HCT116 (cell line): ENCODE measurements around the gene TBC1D4. TPM values are rescaled to one million over a fixed set of nuclear protein-coding genes. Genes with fewer than 3 reads are reported as not detected.

ENCODE experiments used
- ATAC-seq: fragments of 200-7000 bp; cut with Tn5 transposase; 2 replicates; pipeline ENCODE4 v1.9.1; 2020; ENCODE audit warnings: mild to moderate bottlenecking, moderate library complexity
- BruUV-seq: library from RNA; stranded (reverse); fragments of 400-500 nt; replicated peaks from 2 replicates; lab custom pipeline; 2021; lab: Mats Ljungman, UMichigan
- CTCF ChIA-PET: fragments of 300-600 bp; sonication (Branson Sonifier 250); formaldehyde crosslinking; loops from one replicate; lab custom pipeline; 2021; ENCODE audit warnings: antibody characterized with exemption; lab: Charles Lee
- POLR2A ChIA-PET: fragments of 300-600, 350-600 bp; sonication (Branson Sonifier 250); formaldehyde crosslinking; loops from one replicate; lab custom pipeline; 2021; ENCODE audit warnings: antibody characterized with exemption; lab: Charles Lee
- RAD21 ChIA-PET, 2 experiments: fragments of 300-600 bp; sonication (Branson Sonifier 250); formaldehyde crosslinking; loops; one replicate each; lab custom pipeline; 2023; ENCODE audit warnings: low total read pairs in 2 of 2; ENCODE audit not compliant: uncharacterized antibody in 2 of 2, unreplicated experiment in 2 of 2, low non-redundant PET in 1 of 2; lab: Charles Lee
- DNase-seq: peaks from one replicate; pipeline ENCODE4 v3.0.0-alpha.2; 2010; ENCODE audit warnings: low read depth, low spot score
- H2AFZ ChIP-seq: fragments of 200-600 bp; shearing (Covaris generic), sonication (generic); 2 replicates; pipeline ENCODE4 v1.6.1; 2017; ENCODE audit warnings: low read depth, mixed run types, mixed read lengths, antibody characterized with exemption, low read length; ENCODE audit not compliant: poor library complexity, severe bottlenecking
- H3K27ac ChIP-seq: 2 replicates; pipeline ENCODE4 v1.5.1; 2012; ENCODE audit warnings: low read depth, low read length
- H3K27me3 ChIP-seq: fragments of 200-600 bp; sonication (generic); 2 replicates; pipeline ENCODE4 v1.6.1; 2016; ENCODE audit warnings: mixed run types, low read length, mixed read lengths; ENCODE audit not compliant: insufficient read depth
- H3K36me3 ChIP-seq, 2 experiments: fragments of 200-500 bp in 1 of 2; fragments of 200-600 bp in 1 of 2; sonication (Bioruptor generic) in 1 of 2; sonication (generic) in 1 of 2; 2 replicates each; pipeline versions ENCODE4 v1.5.1 to v1.6.1; 2014 to 2016; ENCODE audit warnings: low read length in 2 of 2, inconsistent platforms in 1 of 2, mixed read lengths in 1 of 2, mixed run types in 1 of 2; ENCODE audit not compliant: insufficient read depth in 2 of 2, control insufficient read depth in 1 of 2
- H3K4me1 ChIP-seq, 2 experiments: fragments of 200-600 bp in 1 of 2; sonication (generic) in 1 of 2; 2 replicates each; pipeline versions ENCODE4 v1.5.1 to v1.6.1; 2012 to 2017; ENCODE audit warnings: low read length in 2 of 2, inconsistent platforms in 1 of 2, mild to moderate bottlenecking in 1 of 2, mixed read lengths in 1 of 2, mixed run types in 1 of 2, moderate library complexity in 1 of 2; ENCODE audit not compliant: insufficient read depth in 2 of 2, control insufficient read depth in 1 of 2
- H3K4me2 ChIP-seq: fragments of 200-600 bp; sonication (generic); 2 replicates; pipeline ENCODE4 v1.6.1; 2017; ENCODE audit warnings: mixed run types, low read length, mixed read lengths
- H3K4me3 ChIP-seq, 2 experiments: fragments of 200-600 bp in 1 of 2; sonication (generic) in 1 of 2; replicated peaks in 1 of 2; 2 replicates each; pipeline ENCODE4 v1.5.1; 2011 to 2016; ENCODE audit warnings: low read length in 2 of 2, control low read depth in 1 of 2, low read depth in 1 of 2, mild to moderate bottlenecking in 1 of 2, mixed read lengths in 1 of 2, mixed run types in 1 of 2
- H3K79me2 ChIP-seq: fragments of 200-600 bp; sonication (generic); 2 replicates; pipeline ENCODE4 v1.6.1; 2017; ENCODE audit warnings: mild to moderate bottlenecking, mixed run types, low read length, moderate library complexity, mixed read lengths; ENCODE audit not compliant: insufficient read depth
- H3K9ac ChIP-seq: fragments of 200-600 bp; sonication (generic); 2 replicates; pipeline ENCODE4 v1.6.1; 2016; ENCODE audit warnings: low read length, mixed read lengths
- H3K9me2 ChIP-seq: fragments of 200-600 bp; sonication (generic), shearing (Covaris generic); 2 replicates; pipeline ENCODE4 v1.6.1; 2017; ENCODE audit warnings: mixed run types, mild to moderate bottlenecking, moderate library complexity; ENCODE audit not compliant: insufficient read depth
- H3K9me3 ChIP-seq, 2 experiments: fragments of 200-500 bp in 1 of 2; fragments of 200-600 bp in 1 of 2; sonication (Bioruptor generic) in 1 of 2; sonication (generic) in 1 of 2; 2 replicates each; pipeline ENCODE4 v1.6.1; 2014 to 2017; ENCODE audit warnings: low read length in 2 of 2, mixed read lengths in 2 of 2, inconsistent platforms in 1 of 2, low read depth in 1 of 2, mild to moderate bottlenecking in 1 of 2, mixed run types in 1 of 2, moderate library complexity in 1 of 2; ENCODE audit not compliant: control insufficient read depth in 1 of 2, insufficient read depth in 1 of 2
- H4K20me1 ChIP-seq: fragments of 200-600 bp; sonication (generic), shearing (Covaris generic); 2 replicates; pipeline ENCODE4 v1.6.1; 2017; ENCODE audit warnings: mixed run types, mild to moderate bottlenecking, moderate library complexity; ENCODE audit not compliant: insufficient read depth
- CBX3 ChIP-seq: IDR thresholded peaks from 2 replicates; pipeline ENCODE4 v1.6.1; 2012; ENCODE audit warnings: low read depth
- CEBPB ChIP-seq: IDR thresholded peaks from 2 replicates; pipeline ENCODE4 v1.6.1; 2012; ENCODE audit warnings: low read depth
- ELF1 ChIP-seq: IDR thresholded peaks from 2 replicates; pipeline ENCODE4 v1.6.1; 2012; ENCODE audit warnings: low read depth, borderline replicate concordance
- EZH2 ChIP-seq: fragments of 200-600 bp; sonication (generic); IDR thresholded peaks from 2 replicates; pipeline ENCODE4 v1.6.1; 2017; ENCODE audit warnings: antibody characterized with exemption, mixed run types
- EZH2phosphoT487 ChIP-seq: fragments of 200-600 bp; IDR thresholded peaks from 2 replicates; pipeline ENCODE4 v1.6.1; 2018; ENCODE audit warnings: antibody characterized with exemption, borderline replicate concordance
- FOSL1 ChIP-seq: IDR thresholded peaks from 2 replicates; pipeline ENCODE4 v1.6.1; 2012; ENCODE audit warnings: low read depth
- JUND ChIP-seq: IDR thresholded peaks from 2 replicates; pipeline ENCODE4 v1.6.1; 2012
- POLR2A ChIP-seq: IDR thresholded peaks from 2 replicates; pipeline ENCODE4 v1.7.0; 2011; ENCODE audit warnings: borderline replicate concordance; ENCODE audit not compliant: insufficient read depth, insufficient read length; ENCODE audit errors: extremely low read depth
- POLR2AphosphoS5 ChIP-seq: IDR thresholded peaks from 2 replicates; pipeline ENCODE4 v1.6.1; 2011; ENCODE audit warnings: mild to moderate bottlenecking, low read depth, low read length, moderate library complexity
- RAD21 ChIP-seq: IDR thresholded peaks from 2 replicates; pipeline ENCODE4 v1.6.1; 2012; ENCODE audit warnings: low read depth, mild to moderate bottlenecking
- SIN3A ChIP-seq: IDR thresholded peaks from 2 replicates; pipeline ENCODE4 v1.6.1; 2012; ENCODE audit warnings: low read depth
- SRF ChIP-seq: IDR thresholded peaks from 2 replicates; pipeline ENCODE4 v1.6.1; 2012; ENCODE audit warnings: low read depth
- TCF7L2 ChIP-seq: IDR thresholded peaks from 2 replicates; pipeline ENCODE4 v1.7.0; 2011; ENCODE audit warnings: borderline replicate concordance, inconsistent platforms; ENCODE audit not compliant: insufficient read depth, insufficient read length; ENCODE audit errors: extremely low read depth
- YY1 ChIP-seq: IDR thresholded peaks from 2 replicates; pipeline ENCODE4 v1.6.1; 2011; ENCODE audit warnings: low read length, low read depth, moderate library complexity, mild to moderate bottlenecking; ENCODE audit not compliant: insufficient replicate concordance; ENCODE audit errors: extremely low read depth
- ZFX ChIP-seq: fragments of 450-650 bp; IDR thresholded peaks from 2 replicates; pipeline ENCODE4 v1.6.1; 2017
- ZNF274 ChIP-seq: fragments of 200-500 bp; sonication (Bioruptor generic); IDR thresholded peaks from 2 replicates; pipeline ENCODE4 v1.6.1; 2014; ENCODE audit warnings: mild to moderate bottlenecking, low read depth, low read length, inconsistent platforms
- intact Hi-C: fragments of 100-400 bp; cut with micrococcal nuclease; formaldehyde crosslinking; loops from 2 replicates; pipeline ENCODE4 v1.10.0; 2022
- total RNA-seq: library from RNA; stranded (reverse); gene quantifications from one replicate; pipeline ENCODE4 v1.2.1, GENCODE V29; 2021; ENCODE audit not compliant: unreplicated experiment
- TF ChIP-seq, protein P1 (sequence below): IDR thresholded peaks from 2 replicates; pipeline ENCODE4 v1.6.1; 2012; ENCODE audit warnings: low read depth
- TF ChIP-seq, protein P2 (sequence below): IDR thresholded peaks from 2 replicates; pipeline ENCODE4 v1.6.1; 2012
- TF ChIP-seq, protein P3 (sequence below): IDR thresholded peaks from 2 replicates; pipeline ENCODE4 v1.6.1; 2011; ENCODE audit warnings: mild to moderate bottlenecking, low read length, moderate library complexity; ENCODE audit not compliant: insufficient replicate concordance; ENCODE audit errors: extremely low read depth
- TF ChIP-seq, protein P4 (sequence below): IDR thresholded peaks from 2 replicates; pipeline ENCODE4 v1.6.1; 2012
- TF ChIP-seq, protein P5 (sequence below), 3 experiments: fragments of 200-600 bp in 1 of 3; sonication (generic) in 1 of 3; IDR thresholded peaks in 2 of 3; conservative IDR thresholded peaks in 1 of 3; 2 replicates each; pipeline ENCODE4 v1.5.1; 2012 to 2017; ENCODE audit warnings: low read depth in 2 of 3, low read length in 2 of 3, antibody characterized with exemption in 1 of 3, borderline replicate concordance in 1 of 3, control low read depth in 1 of 3, mild to moderate bottlenecking in 1 of 3, mixed read lengths in 1 of 3, mixed run types in 1 of 3, moderate library complexity in 1 of 3; ENCODE audit not compliant: insufficient read depth in 1 of 3

The TBC1D4 gene
- total RNA-seq, 1 experiment from 2014 or later, result 24.6 TPM

DNA sequence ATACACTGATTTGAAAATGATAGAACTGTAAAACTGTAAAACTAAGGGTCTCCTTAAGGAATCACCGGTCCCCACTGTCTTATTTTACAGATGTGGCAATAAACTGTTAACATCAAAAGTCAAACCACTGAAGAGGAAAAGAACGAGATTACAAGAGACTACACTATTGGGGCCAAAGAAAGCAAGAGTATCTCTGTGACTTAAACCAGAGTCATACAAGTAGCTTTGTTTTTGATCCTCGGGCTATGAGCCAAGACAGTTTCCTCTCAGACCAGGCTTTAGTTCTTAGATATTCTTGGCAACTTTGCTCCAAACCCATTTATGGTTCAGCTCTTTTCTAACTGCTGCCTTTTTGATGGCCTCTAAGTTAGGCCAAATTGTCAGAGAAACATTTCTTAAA, 113.8 kb downstream of the TBC1D4 start:
- RAD21 ChIA-PET, result no interaction called here
- Histone ChIP-seq H3K9ac (peak overlapping the region; percentile 21), H3K9me2 (no peaks in the 10 kb centered on the region), H3K4me1 (peaks cover 33 to 61% of the 10 kb centered on the region in 2 experiments), H3K4me2 (peak overlapping the region; percentile 62), H3K27me3 (no peaks in the 10 kb centered on the region), H2AFZ (no peak overlapping the region), H3K9me3 (no peaks in the 10 kb centered on the region), H4K20me1 (peaks cover 4% of the 10 kb centered on the region; the same call in 1 of the 2 replicates), H3K36me3 (no peaks in the 10 kb centered on the region), H3K27ac (no peak overlapping the region), H3K4me3 (no peak overlapping the region), H3K79me2 (peaks cover 36% of the 10 kb centered on the region)
- 0 out of 2 replicates have a peak, but pooled peaks have one; percentile 23 for ATAC-seq
- CTCF ChIA-PET, result interaction anchor here (3.3 kb wide), 1 partner anchor 10 kb away, joined by 18 read pairs; no protein-coding TSS in a partner anchor
- intact Hi-C loops, result no loop called here
- no TSS peak for BruUV-seq
- peak; percentile 38 for DNase-seq
- POLR2A ChIA-PET, result no interaction called here
- TF ChIP-seq ZFX (no peak), SRF (0 out of 2 replicates have a peak, but pooled peaks have one; percentile 41), JUND (peak; percentile 47), EZH2 (no peak), RAD21 (no peak), POLR2AphosphoS5 (no peak), YY1 (no peak), CEBPB (peak; percentile 56; the same call in 1 of the 2 replicates), TCF7L2 (no peak), ZNF274 (no peak), EZH2phosphoT487 (no peak), FOSL1 (peak; percentile 68), POLR2A (no peak), ELF1 (no peak), SIN3A (0 out of 2 replicates have a peak, but pooled peaks have one; percentile 29), CBX3 (0 out of 2 replicates have a peak, but pooled peaks have one; percentile 35)
- TF ChIP-seq, protein P1, sequence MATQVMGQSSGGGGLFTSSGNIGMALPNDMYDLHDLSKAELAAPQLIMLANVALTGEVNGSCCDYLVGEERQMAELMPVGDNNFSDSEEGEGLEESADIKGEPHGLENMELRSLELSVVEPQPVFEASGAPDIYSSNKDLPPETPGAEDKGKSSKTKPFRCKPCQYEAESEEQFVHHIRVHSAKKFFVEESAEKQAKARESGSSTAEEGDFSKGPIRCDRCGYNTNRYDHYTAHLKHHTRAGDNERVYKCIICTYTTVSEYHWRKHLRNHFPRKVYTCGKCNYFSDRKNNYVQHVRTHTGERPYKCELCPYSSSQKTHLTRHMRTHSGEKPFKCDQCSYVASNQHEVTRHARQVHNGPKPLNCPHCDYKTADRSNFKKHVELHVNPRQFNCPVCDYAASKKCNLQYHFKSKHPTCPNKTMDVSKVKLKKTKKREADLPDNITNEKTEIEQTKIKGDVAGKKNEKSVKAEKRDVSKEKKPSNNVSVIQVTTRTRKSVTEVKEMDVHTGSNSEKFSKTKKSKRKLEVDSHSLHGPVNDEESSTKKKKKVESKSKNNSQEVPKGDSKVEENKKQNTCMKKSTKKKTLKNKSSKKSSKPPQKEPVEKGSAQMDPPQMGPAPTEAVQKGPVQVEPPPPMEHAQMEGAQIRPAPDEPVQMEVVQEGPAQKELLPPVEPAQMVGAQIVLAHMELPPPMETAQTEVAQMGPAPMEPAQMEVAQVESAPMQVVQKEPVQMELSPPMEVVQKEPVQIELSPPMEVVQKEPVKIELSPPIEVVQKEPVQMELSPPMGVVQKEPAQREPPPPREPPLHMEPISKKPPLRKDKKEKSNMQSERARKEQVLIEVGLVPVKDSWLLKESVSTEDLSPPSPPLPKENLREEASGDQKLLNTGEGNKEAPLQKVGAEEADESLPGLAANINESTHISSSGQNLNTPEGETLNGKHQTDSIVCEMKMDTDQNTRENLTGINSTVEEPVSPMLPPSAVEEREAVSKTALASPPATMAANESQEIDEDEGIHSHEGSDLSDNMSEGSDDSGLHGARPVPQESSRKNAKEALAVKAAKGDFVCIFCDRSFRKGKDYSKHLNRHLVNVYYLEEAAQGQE, result no peak
- TF ChIP-seq, protein P2, sequence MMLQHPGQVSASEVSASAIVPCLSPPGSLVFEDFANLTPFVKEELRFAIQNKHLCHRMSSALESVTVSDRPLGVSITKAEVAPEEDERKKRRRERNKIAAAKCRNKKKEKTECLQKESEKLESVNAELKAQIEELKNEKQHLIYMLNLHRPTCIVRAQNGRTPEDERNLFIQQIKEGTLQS, result no peak
- TF ChIP-seq, protein P3, sequence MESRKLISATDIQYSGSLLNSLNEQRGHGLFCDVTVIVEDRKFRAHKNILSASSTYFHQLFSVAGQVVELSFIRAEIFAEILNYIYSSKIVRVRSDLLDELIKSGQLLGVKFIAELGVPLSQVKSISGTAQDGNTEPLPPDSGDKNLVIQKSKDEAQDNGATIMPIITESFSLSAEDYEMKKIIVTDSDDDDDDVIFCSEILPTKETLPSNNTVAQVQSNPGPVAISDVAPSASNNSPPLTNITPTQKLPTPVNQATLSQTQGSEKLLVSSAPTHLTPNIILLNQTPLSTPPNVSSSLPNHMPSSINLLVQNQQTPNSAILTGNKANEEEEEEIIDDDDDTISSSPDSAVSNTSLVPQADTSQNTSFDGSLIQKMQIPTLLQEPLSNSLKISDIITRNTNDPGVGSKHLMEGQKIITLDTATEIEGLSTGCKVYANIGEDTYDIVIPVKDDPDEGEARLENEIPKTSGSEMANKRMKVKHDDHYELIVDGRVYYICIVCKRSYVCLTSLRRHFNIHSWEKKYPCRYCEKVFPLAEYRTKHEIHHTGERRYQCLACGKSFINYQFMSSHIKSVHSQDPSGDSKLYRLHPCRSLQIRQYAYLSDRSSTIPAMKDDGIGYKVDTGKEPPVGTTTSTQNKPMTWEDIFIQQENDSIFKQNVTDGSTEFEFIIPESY, result no peak
- TF ChIP-seq, protein P4, sequence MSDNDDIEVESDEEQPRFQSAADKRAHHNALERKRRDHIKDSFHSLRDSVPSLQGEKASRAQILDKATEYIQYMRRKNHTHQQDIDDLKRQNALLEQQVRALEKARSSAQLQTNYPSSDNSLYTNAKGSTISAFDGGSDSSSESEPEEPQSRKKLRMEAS, result no peak
- TF ChIP-seq, protein P5, sequence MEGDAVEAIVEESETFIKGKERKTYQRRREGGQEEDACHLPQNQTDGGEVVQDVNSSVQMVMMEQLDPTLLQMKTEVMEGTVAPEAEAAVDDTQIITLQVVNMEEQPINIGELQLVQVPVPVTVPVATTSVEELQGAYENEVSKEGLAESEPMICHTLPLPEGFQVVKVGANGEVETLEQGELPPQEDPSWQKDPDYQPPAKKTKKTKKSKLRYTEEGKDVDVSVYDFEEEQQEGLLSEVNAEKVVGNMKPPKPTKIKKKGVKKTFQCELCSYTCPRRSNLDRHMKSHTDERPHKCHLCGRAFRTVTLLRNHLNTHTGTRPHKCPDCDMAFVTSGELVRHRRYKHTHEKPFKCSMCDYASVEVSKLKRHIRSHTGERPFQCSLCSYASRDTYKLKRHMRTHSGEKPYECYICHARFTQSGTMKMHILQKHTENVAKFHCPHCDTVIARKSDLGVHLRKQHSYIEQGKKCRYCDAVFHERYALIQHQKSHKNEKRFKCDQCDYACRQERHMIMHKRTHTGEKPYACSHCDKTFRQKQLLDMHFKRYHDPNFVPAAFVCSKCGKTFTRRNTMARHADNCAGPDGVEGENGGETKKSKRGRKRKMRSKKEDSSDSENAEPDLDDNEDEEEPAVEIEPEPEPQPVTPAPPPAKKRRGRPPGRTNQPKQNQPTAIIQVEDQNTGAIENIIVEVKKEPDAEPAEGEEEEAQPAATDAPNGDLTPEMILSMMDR (IDR thresholded peaks at IDR 0.05 in 2 of 3, conservative IDR thresholded peaks at IDR 0.05 in 1 of 3; ENCODE audit: borderline replicate concordance in 1 of 3, insufficient read depth in 1 of 3, low read depth in 2 of 3, low read length in 2 of 3), result no peak
